ENCODE results near the gene LMAN1L. TPM values are rescaled to one million over a fixed set of nuclear protein-coding genes. Genes with fewer than 3 reads are reported as not detected.

The LMAN1L gene
- total and polyA plus RNA-seq, 4 donors = 0.11 to 0.31 TPM; not detected in 2

DNA sequence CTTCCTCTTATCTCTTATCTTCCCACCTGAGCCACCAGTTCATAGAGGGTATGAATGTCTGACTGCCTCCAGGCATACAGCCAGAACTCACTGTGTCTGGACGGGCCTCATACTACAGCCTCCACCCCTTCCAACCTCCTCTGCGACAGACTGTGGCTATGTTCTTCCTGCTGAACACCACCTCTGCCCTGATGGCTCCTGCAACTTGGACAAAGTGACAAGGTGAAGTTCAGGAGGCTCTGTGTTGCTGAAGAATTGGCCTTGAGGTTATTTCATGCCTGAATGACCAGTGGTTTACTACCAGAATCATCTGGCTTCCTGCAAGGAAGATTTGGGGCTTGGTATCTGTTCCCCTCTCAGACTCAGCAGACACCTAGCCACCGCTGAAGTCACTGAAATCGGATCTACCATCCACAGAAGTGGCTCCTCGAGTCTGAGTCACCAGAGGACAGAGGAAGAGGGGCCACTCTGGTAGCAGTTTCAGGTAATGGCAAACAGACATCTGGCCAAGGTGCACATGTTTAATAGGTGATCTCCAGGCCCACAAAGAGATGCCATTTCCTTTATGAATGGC lies 44.5 kb downstream of the LMAN1L start:
- 55 to 57% methylated on average over 5 of the region's 5 CpGs for WGBS, 2 donors
- ATAC-seq (ENCODE audit: insufficient read depth, low FRiP score) = no peak
- Histone ChIP-seq H3K4me1 (ENCODE audit: control insufficient read depth in 5 of 5, insufficient read depth in 5 of 5, low read length in 5 of 5) (peaks cover 0 to 18% (median 6%) of the 10 kb centered on the region in 5 donors), H3K36me3 (ENCODE audit: control insufficient read depth in 4 of 4, insufficient read depth in 4 of 4, low read length in 4 of 4) (peaks cover 6 to 31% (median 12%) of the 10 kb centered on the region in 4 donors), H3K9ac (ENCODE audit: insufficient read depth in 1 of 2, low read length in 2 of 2) (no peak overlapping the region), H3K9me3 (ENCODE audit: control insufficient read depth in 4 of 4, insufficient read depth in 3 of 4, low read length in 3 of 4) (no peaks in the 10 kb centered on the region), H3K27me3 (ENCODE audit: control insufficient read depth in 3 of 3, insufficient read depth in 3 of 3, low read length in 2 of 3) (no peaks in the 10 kb centered on the region), H3K4me3 (no peak overlapping the region), H3K27ac (ENCODE audit: low read depth in 1 of 2, low read length in 1 of 2) (peak overlapping the region in 1 of 2 donors; percentile 35)
- DNase-seq = no peak
- TF ChIP-seq, protein P1, sequence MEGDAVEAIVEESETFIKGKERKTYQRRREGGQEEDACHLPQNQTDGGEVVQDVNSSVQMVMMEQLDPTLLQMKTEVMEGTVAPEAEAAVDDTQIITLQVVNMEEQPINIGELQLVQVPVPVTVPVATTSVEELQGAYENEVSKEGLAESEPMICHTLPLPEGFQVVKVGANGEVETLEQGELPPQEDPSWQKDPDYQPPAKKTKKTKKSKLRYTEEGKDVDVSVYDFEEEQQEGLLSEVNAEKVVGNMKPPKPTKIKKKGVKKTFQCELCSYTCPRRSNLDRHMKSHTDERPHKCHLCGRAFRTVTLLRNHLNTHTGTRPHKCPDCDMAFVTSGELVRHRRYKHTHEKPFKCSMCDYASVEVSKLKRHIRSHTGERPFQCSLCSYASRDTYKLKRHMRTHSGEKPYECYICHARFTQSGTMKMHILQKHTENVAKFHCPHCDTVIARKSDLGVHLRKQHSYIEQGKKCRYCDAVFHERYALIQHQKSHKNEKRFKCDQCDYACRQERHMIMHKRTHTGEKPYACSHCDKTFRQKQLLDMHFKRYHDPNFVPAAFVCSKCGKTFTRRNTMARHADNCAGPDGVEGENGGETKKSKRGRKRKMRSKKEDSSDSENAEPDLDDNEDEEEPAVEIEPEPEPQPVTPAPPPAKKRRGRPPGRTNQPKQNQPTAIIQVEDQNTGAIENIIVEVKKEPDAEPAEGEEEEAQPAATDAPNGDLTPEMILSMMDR (IDR thresholded peaks at IDR 0.05; ENCODE audit: control extremely low read depth, extremely low read depth) = no peak

- Histone ChIP-seq H3K27me3 (ENCODE audit: control insufficient read depth in 3 of 3, insufficient read depth in 3 of 3, low read length in 2 of 3) (no peaks in the 10 kb centered on the region), H3K27ac (ENCODE audit: low read depth in 1 of 2, low read length in 1 of 2) (peak overlapping the region in 1 of 2 donors; percentile 33), H3K36me3 (ENCODE audit: control insufficient read depth in 4 of 4, insufficient read depth in 4 of 4, low read length in 4 of 4) (peaks cover 3 to 25% (median 8%) of the 10 kb centered on the region in 4 donors), H3K4me3 (no peak overlapping the region), H3K9ac (ENCODE audit: insufficient read depth in 1 of 2, low read length in 2 of 2) (no peak overlapping the region), H3K9me3 (ENCODE audit: control insufficient read depth in 4 of 4, insufficient read depth in 3 of 4, low read length in 3 of 4) (no peaks in the 10 kb centered on the region), H3K4me1 (ENCODE audit: control insufficient read depth in 5 of 5, insufficient read depth in 5 of 5, low read length in 5 of 5) (peaks cover 0 to 18% (median 6%) of the 10 kb centered on the region in 5 donors)
- DNase-seq = no peak
- TF ChIP-seq, protein P1 (IDR thresholded peaks at IDR 0.05; ENCODE audit: control extremely low read depth, extremely low read depth) = no peak
- no peak for ATAC-seq (ENCODE audit: insufficient read depth, low FRiP score)
- WGBS, 2 donors = 64 to 71% methylated on average over 9 of the region's 9 CpGs
Observed at GRCh38 chr15:74857671-74858368, 45.2 kb downstream of the LMAN1L start.

DNA sequence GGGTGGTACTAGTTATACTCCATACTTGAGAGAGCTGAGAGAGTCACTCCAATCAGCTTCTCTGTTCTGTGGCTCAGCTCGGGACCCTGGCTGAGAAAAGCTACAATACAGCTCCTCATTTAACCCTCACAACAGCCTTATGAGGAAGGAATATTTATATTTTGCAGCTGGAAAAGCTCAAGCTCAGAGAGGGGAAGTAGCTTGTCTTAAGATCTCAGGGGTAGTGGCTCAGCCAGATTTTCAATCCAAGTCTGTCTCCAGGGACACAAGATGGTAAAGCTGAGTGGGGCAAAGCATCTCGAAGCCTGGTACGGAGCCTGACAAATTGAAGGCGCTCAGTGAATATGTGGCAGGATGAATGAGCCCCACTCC lies 45.7 kb downstream of the LMAN1L start:
- Histone ChIP-seq H3K4me1 (ENCODE audit: control insufficient read depth in 5 of 5, insufficient read depth in 5 of 5, low read length in 5 of 5) (peaks cover 0 to 18% (median 6%) of the 10 kb centered on the region in 5 donors), H3K36me3 (ENCODE audit: control insufficient read depth in 4 of 4, insufficient read depth in 4 of 4, low read length in 4 of 4) (peaks cover 2 to 21% (median 5%) of the 10 kb centered on the region in 4 donors), H3K27me3 (ENCODE audit: control insufficient read depth in 3 of 3, insufficient read depth in 3 of 3, low read length in 2 of 3) (no peaks in the 10 kb centered on the region), H3K9ac (ENCODE audit: insufficient read depth in 1 of 2, low read length in 2 of 2) (no peak overlapping the region), H3K9me3 (ENCODE audit: control insufficient read depth in 4 of 4, insufficient read depth in 3 of 4, low read length in 3 of 4) (no peaks in the 10 kb centered on the region), H3K27ac (ENCODE audit: low read depth in 1 of 2, low read length in 1 of 2) (no peak overlapping the region), H3K4me3 (no peak overlapping the region)
- 76 to 82% methylated on average over 4 of the region's 4 CpGs for WGBS, 2 donors
- TF ChIP-seq, protein P1 (IDR thresholded peaks at IDR 0.05; ENCODE audit: control extremely low read depth, extremely low read depth) = no peak
- ATAC-seq (ENCODE audit: insufficient read depth, low FRiP score) = no peak
- DNase-seq = no peak

Data from lung (tissue), 12 donors.